LNCAP (cell line): ENCODE measurements around the gene ERP29.

Experiments
- TF ChIP-seq, protein P1 (sequence below): fragments of 450-650 bp; IDR thresholded peaks from 2 replicates; pipeline ENCODE4 v1.5.1; 2017; ENCODE audit warnings: mild to moderate bottlenecking

ERP29 gene

GRCh38 chr12:112018571-112019237, 5.5 kb downstream of the ERP29 start:
- TF ChIP-seq, protein P1, sequence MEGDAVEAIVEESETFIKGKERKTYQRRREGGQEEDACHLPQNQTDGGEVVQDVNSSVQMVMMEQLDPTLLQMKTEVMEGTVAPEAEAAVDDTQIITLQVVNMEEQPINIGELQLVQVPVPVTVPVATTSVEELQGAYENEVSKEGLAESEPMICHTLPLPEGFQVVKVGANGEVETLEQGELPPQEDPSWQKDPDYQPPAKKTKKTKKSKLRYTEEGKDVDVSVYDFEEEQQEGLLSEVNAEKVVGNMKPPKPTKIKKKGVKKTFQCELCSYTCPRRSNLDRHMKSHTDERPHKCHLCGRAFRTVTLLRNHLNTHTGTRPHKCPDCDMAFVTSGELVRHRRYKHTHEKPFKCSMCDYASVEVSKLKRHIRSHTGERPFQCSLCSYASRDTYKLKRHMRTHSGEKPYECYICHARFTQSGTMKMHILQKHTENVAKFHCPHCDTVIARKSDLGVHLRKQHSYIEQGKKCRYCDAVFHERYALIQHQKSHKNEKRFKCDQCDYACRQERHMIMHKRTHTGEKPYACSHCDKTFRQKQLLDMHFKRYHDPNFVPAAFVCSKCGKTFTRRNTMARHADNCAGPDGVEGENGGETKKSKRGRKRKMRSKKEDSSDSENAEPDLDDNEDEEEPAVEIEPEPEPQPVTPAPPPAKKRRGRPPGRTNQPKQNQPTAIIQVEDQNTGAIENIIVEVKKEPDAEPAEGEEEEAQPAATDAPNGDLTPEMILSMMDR, result no peak

DNA sequence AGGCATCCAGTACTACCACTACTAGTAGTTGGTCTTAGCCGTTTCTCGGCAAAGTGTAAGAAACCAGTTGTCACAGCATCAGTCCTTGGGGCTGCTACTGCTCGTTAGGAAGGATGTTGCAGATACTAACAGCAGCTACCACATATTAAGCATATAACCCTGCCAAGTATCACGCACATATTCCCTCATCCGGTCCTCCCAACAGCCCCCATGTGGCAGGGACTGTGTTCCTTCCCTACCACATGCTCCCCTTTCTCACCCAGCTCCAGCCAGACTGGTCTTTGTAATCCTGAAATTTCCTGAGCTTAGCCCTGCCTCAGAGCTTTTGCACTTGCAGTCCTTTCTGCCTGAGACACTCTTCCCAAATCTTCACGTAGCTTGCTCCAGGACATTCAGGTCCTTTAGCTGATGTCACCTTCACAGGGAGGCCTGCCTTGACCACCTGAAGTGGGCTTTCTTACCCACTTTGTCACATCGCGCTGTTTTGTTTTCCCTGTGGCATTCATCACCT, 7.8 kb downstream of the ERP29 start:
- TF ChIP-seq, protein P1, result no peak

DNA sequence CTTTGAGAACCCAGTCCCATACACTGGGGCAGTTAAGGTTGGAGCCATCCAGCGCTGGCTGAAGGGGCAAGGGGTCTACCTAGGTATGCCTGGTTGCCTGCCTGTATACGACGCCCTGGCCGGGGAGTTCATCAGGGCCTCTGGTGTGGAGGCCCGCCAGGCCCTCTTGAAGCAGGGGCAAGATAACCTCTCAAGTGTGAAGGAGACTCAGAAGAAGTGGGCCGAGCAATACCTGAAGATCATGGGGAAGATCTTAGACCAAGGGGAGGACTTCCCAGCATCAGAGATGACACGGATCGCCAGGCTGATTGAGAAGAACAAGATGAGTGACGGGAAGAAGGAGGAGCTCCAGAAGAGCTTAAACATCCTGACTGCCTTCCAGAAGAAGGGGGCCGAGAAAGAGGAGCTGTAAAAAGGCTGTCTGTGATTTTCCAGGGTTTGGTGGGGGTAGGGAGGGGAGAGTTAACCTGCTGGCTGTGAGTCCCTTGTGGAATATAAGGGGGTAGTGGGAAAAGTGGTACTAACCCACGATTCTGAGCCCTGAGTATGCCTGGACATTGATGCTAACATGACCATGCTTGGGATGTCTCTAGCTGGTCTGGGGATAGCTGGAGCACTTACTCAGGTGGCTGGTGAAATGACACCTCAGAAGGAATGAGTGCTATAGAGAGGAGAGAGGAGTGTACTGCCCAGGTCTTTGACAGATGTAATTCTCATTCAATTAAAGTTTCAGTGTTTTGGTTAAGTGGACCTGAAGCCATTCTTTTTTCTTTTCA, 9.2 kb downstream of the ERP29 start:
- TF ChIP-seq, protein P1, result no peak

- TF ChIP-seq, protein P1, result no peak
Observed at GRCh38 chr12:112023759-112024396, 10.7 kb downstream of the ERP29 start.

DNA sequence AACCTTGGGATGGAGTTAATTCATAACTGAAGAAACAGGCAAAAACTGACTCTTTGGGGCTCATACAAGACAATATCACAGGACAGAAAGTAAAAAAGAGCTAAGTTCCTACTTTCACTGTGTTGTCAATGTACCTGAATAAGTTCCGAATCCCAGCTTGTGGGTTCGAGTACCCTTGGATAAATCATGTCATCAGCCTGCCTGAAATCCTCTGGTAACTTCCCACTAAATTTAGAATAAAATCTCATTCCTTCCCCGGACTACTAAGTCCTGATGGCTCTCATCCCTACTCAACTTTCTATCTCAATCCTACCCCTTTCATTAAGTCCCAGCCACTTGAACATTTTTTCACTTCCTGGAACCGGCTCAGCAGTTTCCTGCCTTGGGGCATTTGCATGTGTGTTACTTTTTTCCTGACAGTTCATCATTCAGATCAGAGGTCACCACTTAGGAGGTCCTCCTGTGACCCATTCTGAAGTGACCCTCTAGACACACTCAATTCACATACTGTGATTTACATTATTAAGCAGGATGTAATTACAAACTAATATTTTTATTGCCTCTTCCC, 12.7 kb downstream of the ERP29 start:
- TF ChIP-seq, protein P1, result no peak

- TF ChIP-seq, protein P1, result no peak
Observed at GRCh38 chr12:112029301-112029700, 16.1 kb downstream of the ERP29 start.

DNA sequence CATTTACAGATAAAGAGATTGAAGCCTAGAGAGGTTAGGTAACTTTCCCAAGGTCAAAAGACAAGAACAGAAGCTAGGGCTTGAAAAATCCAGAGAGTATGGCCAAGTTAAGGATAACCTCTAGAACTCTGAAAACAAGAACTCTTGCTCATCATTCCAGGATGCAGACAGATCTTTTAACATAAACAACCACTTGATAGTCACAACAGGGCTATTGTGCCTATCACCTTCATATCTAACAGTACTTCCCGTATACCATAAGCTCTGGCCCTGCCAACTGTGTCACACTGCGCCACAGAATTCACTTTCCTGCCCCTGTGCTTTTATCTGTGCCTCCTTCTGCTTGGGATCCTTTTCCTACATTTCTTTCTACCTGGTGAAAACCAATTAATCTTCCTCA, 18.2 kb downstream of the ERP29 start:
- TF ChIP-seq, protein P1, result no peak
